ENCODE data around the gene DIAPH2.

DNA sequence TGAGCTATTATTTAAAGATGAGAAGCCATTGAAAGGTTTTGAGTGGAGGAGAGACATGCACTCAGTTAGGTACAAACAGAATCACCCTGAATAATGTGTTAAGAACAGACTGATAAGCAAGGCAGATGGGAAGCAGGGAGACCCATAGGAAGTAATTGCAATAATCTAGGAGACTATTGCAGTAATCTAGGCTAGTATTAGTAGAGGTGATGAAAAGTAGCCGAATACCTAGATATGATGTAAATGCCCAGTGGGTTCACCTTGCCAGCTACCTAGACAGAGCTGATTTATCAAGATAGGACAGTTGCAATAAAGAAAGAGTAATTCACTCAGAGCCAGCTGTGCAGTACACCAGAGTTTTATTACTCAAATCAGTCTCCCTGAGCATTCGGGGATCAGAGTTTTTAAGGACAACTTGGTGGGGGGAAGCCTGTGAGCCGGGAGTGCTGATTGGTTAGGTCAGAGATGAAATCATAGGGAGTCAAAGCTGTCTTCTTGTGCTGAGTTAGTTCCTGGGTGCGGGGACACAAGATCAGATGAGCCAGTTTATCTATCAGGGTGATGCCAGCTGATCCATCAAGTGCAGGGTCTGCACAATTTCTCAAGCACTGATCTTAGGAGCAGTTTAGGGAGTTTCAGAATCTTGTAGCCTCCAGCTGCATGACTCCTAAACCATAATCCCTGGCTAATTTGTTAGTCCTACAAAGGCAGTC lies 626.6 kb downstream of the DIAPH2 start:
- TF ChIP-seq CTCF (IDR thresholded peaks at IDR 0.05 in 4 of 5, conservative IDR thresholded peaks at IDR 0.05 in 1 of 5) (no peak), POLR2A (IDR thresholded peaks at IDR 0.05) (no peak)
